Spleen (tissue), 11 donors: ENCODE results near the gene GNB3. TPM values are rescaled to one million over a fixed set of nuclear protein-coding genes. Genes with fewer than 3 reads are reported as not detected.

Experiments
- DNase-seq: peaks from one replicate; pipeline ENCODE4 v3.0.0-alpha.2; 2020
- H3K27ac ChIP-seq, 8 donors: fragments of 200-600 bp; sonication (generic) in 7 of 8; 1 replicate in 4 of 8; 2 replicates in 4 of 8; pipeline versions ENCODE4 v1.5.0 to v1.8.0; 2016 to 2021; ENCODE audit warnings: inconsistent platforms in 4 of 8, mild to moderate bottlenecking in 4 of 8, moderate library complexity in 1 of 8
- H3K27me3 ChIP-seq, 7 donors: fragments of 200-600 bp; sonication (generic) in 6 of 7; replicated peaks in 1 of 7; 1 replicate in 4 of 7; 2 replicates in 3 of 7; pipeline versions ENCODE4 v1.5.0 to v1.8.0; 2016 to 2021; ENCODE audit warnings: inconsistent platforms in 3 of 7, mild to moderate bottlenecking in 1 of 7
- H3K36me3 ChIP-seq, 6 donors: fragments of 200-600 bp; sonication (generic) in 5 of 6; 1 replicate in 4 of 6; 2 replicates in 2 of 6; pipeline versions ENCODE4 v1.5.0 to v1.8.0; 2016 to 2021; ENCODE audit warnings: inconsistent platforms in 2 of 6
- H3K4me1 ChIP-seq, 6 donors: fragments of 200-600 bp; sonication (generic) in 5 of 6; 1 replicate in 3 of 6; 2 replicates in 3 of 6; pipeline versions ENCODE4 v1.5.0 to v1.8.0; 2016 to 2021; ENCODE audit warnings: inconsistent platforms in 3 of 6
- H3K4me3 ChIP-seq, 8 donors: fragments of 200-600 bp; sonication (generic) in 7 of 8; 1 replicate in 4 of 8; 2 replicates in 4 of 8; pipeline versions ENCODE4 v1.5.0 to v1.8.0; 2016 to 2021; ENCODE audit warnings: inconsistent platforms in 4 of 8, mild to moderate bottlenecking in 4 of 8, moderate library complexity in 2 of 8
- H3K9me3 ChIP-seq, 8 donors: fragments of 200-600 bp; sonication (generic) in 7 of 8; 1 replicate in 4 of 8; 2 replicates in 4 of 8; pipeline versions ENCODE4 v1.5.0 to v1.8.0; 2016 to 2021; ENCODE audit warnings: inconsistent platforms in 4 of 8
- CTCF ChIP-seq, 11 experiments: fragments of 200-600 bp in 7 of 11; fragments of 450-650 bp in 4 of 11; sonication (generic) in 4 of 11; IDR thresholded peaks in 8 of 11; conservative IDR thresholded peaks in 3 of 11; 1 replicate in 7 of 11; 2 replicates in 4 of 11; pipeline versions ENCODE4 v1.4.0 to v1.8.0; 2016 to 2021; ENCODE audit warnings: antibody characterized with exemption in 11 of 11, inconsistent platforms in 4 of 11, mild to moderate bottlenecking in 1 of 11
- POLR2A ChIP-seq, 3 donors: fragments of 450-650 bp; IDR thresholded peaks; one replicate each; pipeline ENCODE4 v1.5.1; 2017; ENCODE audit warnings: antibody characterized with exemption in 3 of 3, mild to moderate bottlenecking in 1 of 3
- POLR2AphosphoS5 ChIP-seq, 3 donors: sonication (generic); formaldehyde crosslinking; IDR thresholded peaks; one replicate each; pipeline ENCODE4 v1.5.1; 2017; ENCODE audit warnings: antibody characterized with exemption in 3 of 3
- WGBS, 5 donors: extraction: QIAGEN DNeasy Blood & Tissue Kit in 3 of 5; methylation state at CpG; one replicate each; pipeline versions ENCODE4 v1.1.5 to v1.1.7; 2013 to 2018; 5-methylcytosine and 5-hydroxymethylcytosine counted together
- intact Hi-C: fragments of 100-400 bp; cut with DNase I; formaldehyde crosslinking; loops from one replicate; pipeline ENCODE4 v1.15.0; 2023; ENCODE audit warnings: low total_unique reads
- polyA plus RNA-seq, 3 donors: library from polyadenylated mRNA; stranded (reverse); fragments of 200-250 nt; gene quantifications; one replicate each; pipeline ENCODE4 v1.2.1, GENCODE V29; 2013
- total RNA-seq, 7 donors: library from RNA; depleted of rRNA in 3 of 7; stranded (reverse); fragments of >200 nt in 3 of 7; fragmentation: NEBNext Ultra II Directional in 4 of 7; extraction: Animal tissue kit (Norgen Biotek cat#: 25700) in 4 of 7; gene quantifications; one replicate each; pipeline versions ENCODE4 v1.1.0 to v1.2.1, GENCODE V29; 2016 to 2021
- donor health status: healthy with polysubstance abuse.
- donor health status: DM: no; HTN: no; CAD: no; lungs with moderate emphysema.
- donor health status: DM: no; HTN: no; CAD: no.
- donor health status: Bipolar disorder and iron deficiency.
- donor health status: healthy.
- donor health status: DM: no; HTN: no; CAD: no.
- donor health status: DM: yes; HTN: yes; CAD: no.

GNB3 gene
- total and polyA plus RNA-seq, 10 donors, result 0.75 to 3.9 (median 1.3) TPM

- Histone ChIP-seq H3K27ac (peak overlapping the region in 4 of 8 donors; percentile 14 to 67 (median 50)), H3K4me1 (peaks cover 0 to 22% (median 7%) of the 10 kb centered on the region in 6 donors), H3K4me3 (no peak overlapping the region), H3K9me3 (no peaks in the 10 kb centered on the region), H3K27me3 (peaks cover 0 to 7% (median 0%) of the 10 kb centered on the region in 7 donors), H3K36me3 (peaks cover 0 to 15% (median 0%) of the 10 kb centered on the region in 6 donors)
- WGBS, 5 donors, result 68 to 100% (median 81%) methylated on average over 1 of the region's 1 CpG
- DNase-seq, result no peak
- TF ChIP-seq POLR2AphosphoS5 (IDR thresholded peaks at IDR 0.05) (no peak), CTCF (IDR thresholded peaks at IDR 0.05 in 8 of 11, conservative IDR thresholded peaks at IDR 0.05 in 3 of 11) (no peak), POLR2A (IDR thresholded peaks at IDR 0.05) (no peak)
- intact Hi-C loops, result no loop called here
Measured at GRCh38 chr12:6840330-6840729, 395 bp upstream of the GNB3 start.

- peaks cover 0 to 30% (median 0%) of the 10 kb centered on the region in 6 donors for H3K36me3 ChIP-seq
- TF ChIP-seq CTCF (IDR thresholded peaks at IDR 0.05 in 8 of 11, conservative IDR thresholded peaks at IDR 0.05 in 3 of 11) (no peak), POLR2AphosphoS5 (IDR thresholded peaks at IDR 0.05) (no peak), POLR2A (IDR thresholded peaks at IDR 0.05) (no peak)
- 90 to 100% (median 94%) methylated on average over 4 of the region's 4 CpGs for WGBS, 5 donors
- H3K4me3 ChIP-seq, result no peak overlapping the region
- no peaks in the 10 kb centered on the region for H3K9me3 ChIP-seq
- H3K27me3 ChIP-seq, result peaks cover 0 to 7% (median 0%) of the 10 kb centered on the region in 7 donors
- H3K4me1 ChIP-seq, result peaks cover 0 to 16% (median 6%) of the 10 kb centered on the region in 6 donors
- no peak for DNase-seq
- H3K27ac ChIP-seq, result no peak overlapping the region
- intact Hi-C loops, result no loop called here
Measured at GRCh38 chr12:6842075-6842474, 1.4 kb downstream of the GNB3 start.

DNA sequence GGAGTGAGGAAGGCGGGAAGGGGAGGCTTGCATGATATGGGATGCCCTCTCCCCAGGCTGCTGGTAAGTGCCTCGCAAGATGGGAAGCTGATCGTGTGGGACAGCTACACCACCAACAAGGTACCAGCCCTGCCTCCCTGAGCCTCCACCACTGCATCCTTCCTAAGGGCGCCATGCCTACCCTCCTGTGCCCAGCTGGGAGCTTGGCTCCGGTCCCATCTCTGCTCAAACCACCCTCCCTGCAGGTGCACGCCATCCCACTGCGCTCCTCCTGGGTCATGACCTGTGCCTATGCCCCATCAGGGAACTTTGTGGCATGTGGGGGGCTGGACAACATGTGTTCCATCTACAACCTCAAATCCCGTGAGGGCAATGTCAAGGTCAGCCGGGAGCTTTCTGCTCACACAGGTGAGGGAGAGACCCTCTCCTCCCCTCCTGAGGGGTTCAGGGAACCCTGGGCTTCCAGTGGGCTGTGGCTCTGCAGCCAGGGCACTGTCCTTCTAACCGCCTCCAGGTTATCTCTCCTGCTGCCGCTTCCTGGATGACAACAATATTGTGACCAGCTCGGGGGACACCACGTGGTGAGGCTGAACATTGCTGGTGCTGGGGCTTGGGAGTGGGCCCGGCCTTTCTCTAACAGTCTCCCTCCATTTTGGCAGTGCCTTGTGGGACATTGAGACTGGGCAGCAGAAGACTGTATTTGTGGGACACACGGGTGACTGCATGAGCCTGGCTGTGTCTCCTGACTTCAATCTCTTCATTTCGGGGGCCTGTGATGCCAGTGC is 2.6 kb downstream of the GNB3 start:
- 69 to 85% (median 80%) methylated on average over 16 of the region's 16 CpGs for WGBS, 5 donors
- Histone ChIP-seq H3K36me3 (peaks cover 0 to 29% (median 0%) of the 10 kb centered on the region in 6 donors), H3K4me3 (no peak overlapping the region), H3K9me3 (no peaks in the 10 kb centered on the region), H3K4me1 (peaks cover 0 to 16% (median 6%) of the 10 kb centered on the region in 6 donors), H3K27me3 (peaks cover 0 to 7% (median 0%) of the 10 kb centered on the region in 7 donors), H3K27ac (no peak overlapping the region)
- TF ChIP-seq POLR2AphosphoS5 (IDR thresholded peaks at IDR 0.05) (no peak), CTCF (IDR thresholded peaks at IDR 0.05 in 8 of 11, conservative IDR thresholded peaks at IDR 0.05 in 3 of 11) (no peak), POLR2A (IDR thresholded peaks at IDR 0.05) (no peak)
- intact Hi-C loops, result no loop called here
- DNase-seq, result no peak

DNA sequence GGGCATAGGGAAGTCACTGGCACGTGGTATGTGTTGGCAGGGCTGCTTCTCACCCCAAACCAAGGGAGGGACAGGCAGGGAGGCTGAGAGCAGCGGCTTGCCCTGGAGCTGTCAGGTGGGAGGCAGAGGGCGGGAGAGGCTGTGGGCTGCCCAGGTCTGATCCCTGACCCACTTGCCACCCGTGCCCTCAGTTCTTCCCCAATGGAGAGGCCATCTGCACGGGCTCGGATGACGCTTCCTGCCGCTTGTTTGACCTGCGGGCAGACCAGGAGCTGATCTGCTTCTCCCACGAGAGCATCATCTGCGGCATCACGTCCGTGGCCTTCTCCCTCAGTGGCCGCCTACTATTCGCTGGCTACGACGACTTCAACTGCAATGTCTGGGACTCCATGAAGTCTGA is 4.7 kb downstream of the GNB3 start:
- TF ChIP-seq POLR2A (IDR thresholded peaks at IDR 0.05), result no peak
- TF ChIP-seq CTCF (IDR thresholded peaks at IDR 0.05 in 8 of 11, conservative IDR thresholded peaks at IDR 0.05 in 3 of 11), result no peak
- TF ChIP-seq POLR2AphosphoS5 (IDR thresholded peaks at IDR 0.05), result no peak
- Histone ChIP-seq H3K27me3 (peaks cover 0 to 7% (median 0%) of the 10 kb centered on the region in 7 donors), H3K4me3 (no peak overlapping the region), H3K27ac (no peak overlapping the region), H3K36me3 (peaks cover 0 to 42% (median 0%) of the 10 kb centered on the region in 6 donors), H3K4me1 (peaks cover 0 to 11% (median 1%) of the 10 kb centered on the region in 6 donors), H3K9me3 (no peaks in the 10 kb centered on the region)
- intact Hi-C loops, result no loop called here
- WGBS, 5 donors, result 88 to 95% (median 91%) methylated on average over 15 to 17 of the region's 17 CpGs
- peak; percentile 71 for DNase-seq
